Kidney (tissue), 14 donors: ENCODE data around the gene TMEM87B. TPM values are rescaled to one million over a fixed set of nuclear protein-coding genes. Genes with fewer than 3 reads are reported as not detected.

Experiments used
- DNase-seq, 5 donors: peaks; one replicate each; pipeline ENCODE4 v3.0.0-alpha.2; 2013 to 2020
- FAIRE-seq: peaks from 2 replicates; lab custom pipeline; 2012; peaks lifted over from hg19 to GRCh38; lab: Jason Lieb, UNC
- H3K27ac ChIP-seq, 2 donors: one replicate each; pipeline ENCODE4 v1.7.0; 2013; ENCODE audit warnings: low read depth in 2 of 2, low read length in 2 of 2, inconsistent platforms in 1 of 2
- H3K27me3 ChIP-seq: one replicate; pipeline ENCODE4 v1.7.1; 2013; ENCODE audit warnings: low read length, inconsistent platforms; ENCODE audit not compliant: control insufficient read depth, insufficient read depth
- H3K36me3 ChIP-seq, 3 donors: one replicate each; pipeline versions ENCODE4 v1.7.0 to v1.7.1; 2013; ENCODE audit warnings: low read length in 3 of 3, control low read depth in 1 of 3, inconsistent platforms in 1 of 3; ENCODE audit not compliant: insufficient read depth in 3 of 3, control insufficient read depth in 2 of 3
- H3K4me1 ChIP-seq, 3 donors: one replicate each; pipeline versions ENCODE4 v1.7.0 to v1.7.1; 2013; ENCODE audit warnings: low read length in 3 of 3, inconsistent platforms in 1 of 3, low read depth in 1 of 3; ENCODE audit not compliant: control insufficient read depth in 2 of 3, insufficient read depth in 2 of 3
- H3K4me3 ChIP-seq, 3 donors: one replicate each; pipeline versions ENCODE4 v1.7.0 to v1.8.1; 2013; ENCODE audit warnings: low read length in 3 of 3, control low read depth in 1 of 3, inconsistent platforms in 1 of 3
- H3K9ac ChIP-seq, 3 donors: one replicate each; pipeline versions ENCODE4 v1.7.0 to v1.7.1; 2013; ENCODE audit warnings: low read length in 3 of 3, control low read depth in 1 of 3, inconsistent platforms in 1 of 3
- H3K9me3 ChIP-seq, 3 donors: one replicate each; pipeline versions ENCODE4 v1.7.0 to v1.7.1; 2013; ENCODE audit warnings: low read length in 3 of 3, control low read depth in 1 of 3, inconsistent platforms in 1 of 3; ENCODE audit not compliant: control insufficient read depth in 2 of 3, insufficient read depth in 1 of 3
- intact Hi-C: fragments of 100-400 bp; cut with DNase I; formaldehyde crosslinking; loops from one replicate; pipeline ENCODE4 v1.11.1; 2022
- polyA plus RNA-seq: library from polyadenylated mRNA; stranded (reverse); fragments of 350-450 nt; fragmentation: Illumina TruSeq; extraction: RNeasy Lipid Tissue Mini Kit (QIAGEN cat#74804); gene quantifications from one replicate; pipeline ENCODE4 v1.2.3, GENCODE V29; 2014; ENCODE audit warnings: low read depth, low replicate concordance; ENCODE audit not compliant: insufficient read depth
- total RNA-seq: library from RNA; stranded (reverse); fragmentation: NEBNext Ultra II Directional; extraction: Animal tissue kit (Norgen Biotek cat#: 25700); gene quantifications from one replicate; pipeline ENCODE4 v1.2.1, GENCODE V29; 2021
- TF ChIP-seq, protein P1 (sequence below): IDR thresholded peaks from 3 replicates; pipeline ENCODE4 v1.5.1; 2012; ENCODE audit warnings: mild to moderate bottlenecking, moderate library complexity, borderline replicate concordance; ENCODE audit not compliant: insufficient read depth; ENCODE audit errors: extremely low read depth
- donor health status: control.
- donor health status: control.
- donor health status: control.
- donor health status: control.
- donor health status: control.
- donor health status: DM: yes; HTN: yes; CAD: no.
- donor health status: Normal renal cell carcinoma (clear cell type).

TMEM87B gene
- total and polyA plus RNA-seq, 2 donors from 2014 or later: 6.5 to 21.9 TPM

DNA sequence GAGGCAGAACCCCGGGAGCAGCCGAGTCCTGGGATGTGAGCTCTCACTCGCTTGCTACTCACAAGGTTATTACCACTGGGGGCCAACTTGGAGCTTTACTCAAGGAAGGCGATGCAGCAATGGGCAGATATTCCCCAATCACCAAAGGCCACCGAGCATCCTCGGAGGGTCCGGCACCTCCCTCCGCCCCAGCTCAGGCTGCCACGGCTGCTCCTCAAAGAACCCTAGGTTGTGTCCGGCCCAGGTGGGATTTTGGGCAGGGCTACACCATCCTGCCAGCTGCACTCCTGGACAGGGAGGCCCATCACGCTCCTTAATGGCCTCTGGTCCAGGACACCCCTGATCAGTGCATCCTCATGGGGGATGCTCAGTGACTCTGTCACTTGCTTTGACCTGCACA is 107.9 kb downstream of the TMEM87B start:
- Histone ChIP-seq H3K27me3 (no peaks in the 10 kb centered on the region), H3K9ac (no peak overlapping the region), H3K27ac (no peak overlapping the region), H3K36me3 (no peaks in the 10 kb centered on the region), H3K9me3 (no peaks in the 10 kb centered on the region), H3K4me1 (no peaks in the 10 kb centered on the region), H3K4me3 (no peak overlapping the region)
- TF ChIP-seq, protein P1, sequence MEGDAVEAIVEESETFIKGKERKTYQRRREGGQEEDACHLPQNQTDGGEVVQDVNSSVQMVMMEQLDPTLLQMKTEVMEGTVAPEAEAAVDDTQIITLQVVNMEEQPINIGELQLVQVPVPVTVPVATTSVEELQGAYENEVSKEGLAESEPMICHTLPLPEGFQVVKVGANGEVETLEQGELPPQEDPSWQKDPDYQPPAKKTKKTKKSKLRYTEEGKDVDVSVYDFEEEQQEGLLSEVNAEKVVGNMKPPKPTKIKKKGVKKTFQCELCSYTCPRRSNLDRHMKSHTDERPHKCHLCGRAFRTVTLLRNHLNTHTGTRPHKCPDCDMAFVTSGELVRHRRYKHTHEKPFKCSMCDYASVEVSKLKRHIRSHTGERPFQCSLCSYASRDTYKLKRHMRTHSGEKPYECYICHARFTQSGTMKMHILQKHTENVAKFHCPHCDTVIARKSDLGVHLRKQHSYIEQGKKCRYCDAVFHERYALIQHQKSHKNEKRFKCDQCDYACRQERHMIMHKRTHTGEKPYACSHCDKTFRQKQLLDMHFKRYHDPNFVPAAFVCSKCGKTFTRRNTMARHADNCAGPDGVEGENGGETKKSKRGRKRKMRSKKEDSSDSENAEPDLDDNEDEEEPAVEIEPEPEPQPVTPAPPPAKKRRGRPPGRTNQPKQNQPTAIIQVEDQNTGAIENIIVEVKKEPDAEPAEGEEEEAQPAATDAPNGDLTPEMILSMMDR: no peak
- intact Hi-C loops: no loop called here
- no peak for FAIRE-seq
- peak in 2 of 5 donors; percentile 16 to 40 for DNase-seq

DNA sequence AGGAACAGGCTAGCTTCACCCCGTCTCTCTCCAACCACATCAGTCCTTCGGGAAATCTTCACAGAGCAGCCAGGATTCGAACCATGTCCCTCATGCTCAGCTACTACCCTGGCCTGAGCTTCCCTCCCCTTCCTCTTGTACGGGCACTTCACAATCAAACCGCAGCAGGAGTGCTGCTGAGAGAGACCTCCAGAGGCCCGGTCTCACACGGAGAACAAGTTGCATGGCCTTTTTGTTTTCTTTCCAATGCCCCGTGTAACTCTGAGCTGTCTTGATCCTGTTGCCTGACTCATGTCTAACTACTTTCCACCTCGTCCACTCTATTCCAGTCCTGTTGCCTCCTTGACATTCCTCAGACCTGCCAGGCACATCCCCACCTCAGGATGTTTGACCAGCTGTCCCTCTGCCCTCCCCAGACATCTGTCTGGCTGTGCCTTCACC is 108.5 kb downstream of the TMEM87B start:
- Histone ChIP-seq H3K4me3 (no peak overlapping the region), H3K36me3 (no peaks in the 10 kb centered on the region), H3K4me1 (no peaks in the 10 kb centered on the region), H3K9me3 (no peaks in the 10 kb centered on the region), H3K27me3 (no peaks in the 10 kb centered on the region), H3K9ac (no peak overlapping the region), H3K27ac (no peak overlapping the region)
- DNase-seq (peak in 2 of 5 donors; percentile 10 to 16), FAIRE-seq (no peak)
- intact Hi-C loops: no loop called here
- TF ChIP-seq, protein P1: no peak

DNA sequence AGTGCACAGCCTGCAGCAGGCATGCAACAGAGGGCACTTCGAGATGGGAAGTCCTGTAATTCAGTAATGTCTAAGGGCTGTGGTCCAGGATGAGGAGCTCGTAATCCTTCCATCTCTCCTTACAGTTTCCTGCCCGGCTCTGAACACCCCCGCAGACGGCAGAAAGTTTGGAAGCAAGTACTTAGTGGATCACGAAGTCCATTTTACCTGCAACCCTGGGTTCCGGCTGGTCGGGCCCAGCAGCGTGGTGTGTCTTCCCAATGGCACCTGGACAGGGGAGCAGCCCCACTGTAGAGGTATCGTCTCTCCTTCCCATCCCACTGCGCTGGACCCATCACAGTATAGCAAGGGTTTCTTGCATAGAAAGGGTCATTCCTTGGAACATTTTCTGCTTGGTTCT is 109.8 kb downstream of the TMEM87B start:
- Histone ChIP-seq H3K36me3 (no peaks in the 10 kb centered on the region), H3K9ac (no peak overlapping the region), H3K4me3 (no peak overlapping the region), H3K4me1 (no peaks in the 10 kb centered on the region), H3K27ac (no peak overlapping the region), H3K27me3 (no peaks in the 10 kb centered on the region), H3K9me3 (no peaks in the 10 kb centered on the region)
- FAIRE-seq: no peak
- DNase-seq: peak in 2 of 5 donors; percentile 20 to 47
- intact Hi-C loops: no loop called here
- TF ChIP-seq, protein P1: no peak

DNA sequence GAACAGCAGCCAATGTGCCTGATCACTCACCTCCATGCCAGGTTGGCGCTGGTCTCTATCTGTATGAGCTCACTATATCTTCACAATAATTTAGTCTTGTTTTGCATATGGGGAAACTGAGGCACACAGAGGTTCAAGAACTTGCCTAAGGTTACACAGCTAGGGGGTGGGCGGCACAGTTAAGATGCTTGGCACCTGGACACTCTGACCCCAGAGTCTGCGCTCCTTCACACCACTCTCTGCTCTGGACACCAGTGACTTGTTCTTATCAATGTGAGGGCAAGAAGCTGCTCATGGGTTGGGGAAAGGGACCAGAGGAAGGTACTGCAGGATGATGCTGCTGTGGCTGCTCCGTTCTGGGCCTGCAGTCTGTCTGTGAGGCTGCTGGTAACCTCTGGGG is 110.2 kb downstream of the TMEM87B start:
- DNase-seq (peak in 1 of 5 donors; percentile 22), FAIRE-seq (no peak)
- no peak overlapping the region for H3K27ac ChIP-seq
- H3K9me3 ChIP-seq: no peaks in the 10 kb centered on the region
- H3K4me1 ChIP-seq: no peaks in the 10 kb centered on the region
- no peak overlapping the region for H3K4me3 ChIP-seq
- H3K27me3 ChIP-seq: no peaks in the 10 kb centered on the region
- intact Hi-C loops: no loop called here
- H3K9ac ChIP-seq: no peak overlapping the region
- TF ChIP-seq, protein P1: no peak
- no peaks in the 10 kb centered on the region for H3K36me3 ChIP-seq
